B cell (primary cell): ENCODE results near the gene MON1B. TPM values are rescaled to one million over a fixed set of nuclear protein-coding genes. Genes with fewer than 3 reads are reported as not detected.

ENCODE experiments used
- ATAC-seq: fragments of 200-7000 bp; cut with Tn5 transposase; one replicate; pipeline ENCODE4 v1.10.0; 2021; ENCODE audit warnings: low read depth, mild to moderate bottlenecking, moderate number of reproducible peaks, moderate library complexity
- CTCF ChIA-PET: fragments of 350-600 bp; sonication (Branson Sonifier 250); formaldehyde crosslinking; loops from one replicate; lab custom pipeline; 2021; ENCODE audit warnings: antibody characterized with exemption, inconsistent platforms; lab: Charles Lee
- POLR2A ChIA-PET: fragments of 350-600 bp; sonication (Branson Sonifier 250); formaldehyde crosslinking; loops from one replicate; lab custom pipeline; 2021; ENCODE audit warnings: antibody characterized with exemption; lab: Charles Lee
- DNase-seq: peaks from one replicate; pipeline ENCODE4 v3.0.0; 2013
- H2AFZ ChIP-seq: 2 replicates; pipeline ENCODE4 v1.6.1; 2012; ENCODE audit warnings: mild to moderate bottlenecking, low read depth, low read length; ENCODE audit not compliant: insufficient read depth, poor library complexity, severe bottlenecking
- H3K27ac ChIP-seq, 2 donors: 1 replicate in 1 of 2; 2 replicates in 1 of 2; pipeline ENCODE4 v1.5.1; 2012 to 2013; ENCODE audit warnings: low read length in 2 of 2, mild to moderate bottlenecking in 2 of 2, moderate library complexity in 1 of 2
- H3K27me3 ChIP-seq, 4 experiments: fragments of 200-600 bp in 1 of 4; sonication (generic) in 1 of 4; replicated peaks in 1 of 4; 1 replicate in 2 of 4; 2 replicates in 2 of 4; pipeline versions ENCODE4 v1.6.1 to v1.7.0; 2013 to 2016; ENCODE audit warnings: low read length in 3 of 4, mild to moderate bottlenecking in 2 of 4, mixed read lengths in 1 of 4, moderate library complexity in 1 of 4; ENCODE audit not compliant: insufficient read depth in 4 of 4, control insufficient read depth in 3 of 4; ENCODE audit errors: control extremely low read depth in 1 of 4
- H3K36me3 ChIP-seq, 2 experiments: replicated peaks in 1 of 2; 1 replicate in 1 of 2; 2 replicates in 1 of 2; pipeline versions ENCODE4 v1.6.1 to v1.7.1; 2013; ENCODE audit warnings: low read length in 1 of 2; ENCODE audit not compliant: insufficient read depth in 2 of 2, control insufficient read depth in 1 of 2; ENCODE audit errors: control extremely low read depth in 1 of 2, extremely low read depth in 1 of 2
- H3K4me1 ChIP-seq, 2 donors: fragments of 200-600 bp in 1 of 2; sonication (generic) in 1 of 2; 1 replicate in 1 of 2; 2 replicates in 1 of 2; pipeline versions ENCODE4 v1.5.1 to v1.6.1; 2013 to 2017; ENCODE audit warnings: low read length in 2 of 2; ENCODE audit not compliant: control insufficient read depth in 2 of 2, insufficient read depth in 2 of 2
- H3K4me2 ChIP-seq: replicated peaks from 2 replicates; pipeline ENCODE3; 2012; ENCODE audit warnings: mild to moderate bottlenecking, low read depth, low read length; ENCODE audit not compliant: poor library complexity, severe bottlenecking
- H3K4me3 ChIP-seq, 5 experiments: fragments of 200-600 bp in 1 of 5; sonication (generic) in 1 of 5; 1 replicate in 3 of 5; 2 replicates in 2 of 5; pipeline versions ENCODE4 v1.5.1 to v1.7.0; 2011 to 2016; ENCODE audit warnings: low read length in 4 of 5, mild to moderate bottlenecking in 4 of 5, low read depth in 2 of 5, control low read depth in 1 of 5, moderate library complexity in 1 of 5; ENCODE audit not compliant: insufficient read depth in 1 of 5; ENCODE audit errors: control extremely low read depth in 1 of 5, extremely low read depth in 1 of 5
- H3K79me2 ChIP-seq: fragments of 200-600 bp; sonication (generic); one replicate; pipeline ENCODE4 v1.6.0; 2016; ENCODE audit warnings: low read length; ENCODE audit not compliant: control insufficient read depth, insufficient read depth
- H3K9ac ChIP-seq: fragments of 200-600 bp; sonication (generic); 2 replicates; pipeline ENCODE4 v1.6.1; 2017; ENCODE audit warnings: mild to moderate bottlenecking, low read length, moderate library complexity
- H3K9me3 ChIP-seq, 3 donors: one replicate each; pipeline versions ENCODE4 v1.6.1 to v1.7.1; 2013; ENCODE audit warnings: low read length in 2 of 3; ENCODE audit not compliant: control insufficient read depth in 2 of 3, insufficient read depth in 1 of 3; ENCODE audit errors: control extremely low read depth in 1 of 3
- H4K20me1 ChIP-seq: 2 replicates; pipeline ENCODE4 v1.6.0; 2012; ENCODE audit warnings: mild to moderate bottlenecking, low read length; ENCODE audit not compliant: insufficient read depth, control insufficient read depth, poor library complexity, severe bottlenecking
- H3K27ac Mint-ChIP-seq: one replicate; pipeline ENCODE4 v1.8.0; 2021; ENCODE audit warnings: mixed read lengths
- H3K27me3 Mint-ChIP-seq: one replicate; pipeline ENCODE4 v1.8.0; 2021; ENCODE audit warnings: mixed read lengths
- H3K4me1 Mint-ChIP-seq: one replicate; pipeline ENCODE4 v1.8.0; 2021; ENCODE audit warnings: mixed read lengths
- H3K4me3 Mint-ChIP-seq: one replicate; pipeline ENCODE4 v1.8.0; 2021; ENCODE audit warnings: mixed read lengths
- H3K9me3 Mint-ChIP-seq: one replicate; pipeline ENCODE4 v1.8.0; 2022; ENCODE audit warnings: mixed read lengths; ENCODE audit not compliant: insufficient read depth
- CTCF ChIP-seq: fragments of 200-600 bp; IDR thresholded peaks from one replicate; pipeline ENCODE4 v1.8.0; 2022; ENCODE audit warnings: antibody characterized with exemption, mild to moderate bottlenecking
- EZH2 ChIP-seq: IDR thresholded peaks from 2 replicates; pipeline ENCODE4 v1.6.1; 2012; ENCODE audit warnings: borderline replicate concordance, low read depth, mild to moderate bottlenecking, moderate library complexity, low read length; ENCODE audit not compliant: insufficient read depth, poor library complexity, severe bottlenecking
- WGBS: methylation state at CpG from one replicate; pipeline ENCODE4 v1.1.5; 2013; ENCODE audit warnings: missing lambda C conversion rate; ENCODE audit not compliant: insufficient coverage; 5-methylcytosine and 5-hydroxymethylcytosine counted together
- intact Hi-C: fragments of 100-400 bp; cut with micrococcal nuclease; formaldehyde crosslinking; loops from one replicate; pipeline ENCODE4 v1.10.0; 2022
- polyA plus RNA-seq: library from polyadenylated mRNA; depleted of rRNA; stranded (reverse); fragments of >200 nt; gene quantifications from 2 replicates; pipeline ENCODE4 v1.2.3, GENCODE V29; 2012
- total RNA-seq, 2 donors: library from RNA; stranded (reverse); fragments of 120-200 nt in 1 of 2; gene quantifications; 1 replicate in 1 of 2; 2 replicates in 1 of 2; pipeline versions ENCODE4 v1.2.3 to v1.2.4, GENCODE V29; 2013 to 2022

Gene MON1B
- total and polyA plus RNA-seq, 2 donors (not counting 1 experiment from before 2014, with no cell fraction given), result 35.0 to 79.1 TPM

GRCh38 chr16:77233799-77234519, 43.0 kb downstream of the MON1B start:
- peaks cover 6% of the 10 kb centered on the region for H3K4me1 Mint-ChIP-seq
- peaks cover 45% of the 10 kb centered on the region for H3K27me3 Mint-ChIP-seq
- H3K79me2 ChIP-seq, result no peaks in the 10 kb centered on the region
- TF ChIP-seq EZH2, result no peak
- no peak for TF ChIP-seq CTCF
- H3K9me3 ChIP-seq, result no peaks in the 10 kb centered on the region
- no peak overlapping the region for H3K4me2 ChIP-seq
- no peak for ATAC-seq
- DNase-seq, result no peak
- no peak overlapping the region for H3K27ac Mint-ChIP-seq
- POLR2A ChIA-PET, result no interaction called here
- peaks cover 4% of the 10 kb centered on the region in 2 donors for H3K4me1 ChIP-seq
- H2AFZ ChIP-seq, result no peak overlapping the region
- no peak overlapping the region for H3K4me3 ChIP-seq
- no peaks in the 10 kb centered on the region for H4K20me1 ChIP-seq
- peaks cover 0 to 3% (median 1%) of the 10 kb centered on the region in 4 experiments for H3K27me3 ChIP-seq
- no peak overlapping the region for H3K27ac ChIP-seq
- CTCF ChIA-PET, result interaction anchor here (8.4 kb wide), 1 partner anchor 349 kb away, joined by 142 read pairs; no protein-coding TSS in a partner anchor
- intact Hi-C loops, result no loop called here
- WGBS, result 78% methylated on average over 6 of the region's 9 CpGs
- no peak overlapping the region for H3K4me3 Mint-ChIP-seq
- no peaks in the 10 kb centered on the region for H3K9me3 Mint-ChIP-seq
- H3K9ac ChIP-seq, result no peak overlapping the region
- H3K36me3 ChIP-seq, result no peaks in the 10 kb centered on the region

- Histone ChIP-seq H4K20me1 (no peaks in the 10 kb centered on the region), H3K27me3 (peaks cover 0 to 3% (median 1%) of the 10 kb centered on the region in 4 experiments), H2AFZ (no peak overlapping the region), H3K4me1 (peaks cover 4% of the 10 kb centered on the region in 2 donors), H3K36me3 (no peaks in the 10 kb centered on the region), H3K79me2 (no peaks in the 10 kb centered on the region), H3K4me3 (no peak overlapping the region), H3K9ac (no peak overlapping the region), H3K4me2 (no peak overlapping the region), H3K27ac (no peak overlapping the region), H3K9me3 (no peaks in the 10 kb centered on the region)
- ATAC-seq (no peak), DNase-seq (no peak)
- ChIA-PET POLR2A (no interaction called here), CTCF (interaction anchor here (1.4 to 8.4 kb wide), 3 partner anchors 25 to 348 kb away, joined by 3 to 142 read pairs (median 6); no protein-coding TSS in a partner anchor)
- Mint-ChIP-seq H3K4me1 (peaks cover 6% of the 10 kb centered on the region), H3K27ac (no peak overlapping the region), H3K27me3 (peaks cover 45% of the 10 kb centered on the region), H3K4me3 (no peak overlapping the region), H3K9me3 (no peaks in the 10 kb centered on the region)
- intact Hi-C loops, result loop anchor here (5.0 kb wide), 1 partner anchor 738 kb away; no protein-coding TSS in a partner anchor
- 17% methylated on average over 6 of the region's 11 CpGs for WGBS
- TF ChIP-seq EZH2 (no peak), CTCF (no peak)
Measured at GRCh38 chr16:77234611-77235010, 43.6 kb downstream of the MON1B start.
